ENCODE data around the gene HS3ST6. TPM values are rescaled to one million over a fixed set of nuclear protein-coding genes. Genes with fewer than 3 reads are reported as not detected.

The HS3ST6 gene
- total RNA-seq, 2 donors from 2014 or later, result not detected

DNA sequence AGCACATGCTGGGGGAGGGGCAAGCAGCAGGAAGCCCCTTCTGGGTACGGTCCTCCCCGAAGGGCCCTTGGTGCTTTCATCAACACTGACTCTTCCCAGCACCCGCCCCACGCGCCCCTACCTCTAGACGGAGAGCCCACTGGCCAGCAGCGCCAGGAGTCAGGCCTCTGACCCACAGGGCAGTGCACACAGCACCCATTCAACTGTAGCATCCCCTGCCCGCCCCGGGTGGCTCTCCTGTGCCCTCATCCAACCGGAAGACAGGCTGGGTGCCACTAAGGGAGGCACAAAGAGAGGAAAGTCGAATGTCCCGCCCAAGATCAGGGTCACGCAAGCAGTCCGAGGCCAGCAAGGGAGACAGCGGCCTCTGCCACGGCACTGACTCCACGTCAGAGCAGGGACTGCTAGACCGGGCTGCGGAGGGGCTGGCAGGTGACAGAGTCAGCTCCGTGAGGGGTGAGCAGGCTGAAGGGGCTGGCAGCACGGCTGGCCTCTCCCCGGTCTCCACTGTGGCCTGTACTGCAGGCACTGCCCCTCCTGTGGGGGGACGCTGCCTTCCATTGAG, 15.0 kb upstream of the HS3ST6 start:
- no peak for ATAC-seq (ENCODE audit: insufficient number of reproducible peaks, low FRiP score, low read depth)
- no peak for DNase-seq (ENCODE audit: low spot score)
- TF ChIP-seq, protein P1, sequence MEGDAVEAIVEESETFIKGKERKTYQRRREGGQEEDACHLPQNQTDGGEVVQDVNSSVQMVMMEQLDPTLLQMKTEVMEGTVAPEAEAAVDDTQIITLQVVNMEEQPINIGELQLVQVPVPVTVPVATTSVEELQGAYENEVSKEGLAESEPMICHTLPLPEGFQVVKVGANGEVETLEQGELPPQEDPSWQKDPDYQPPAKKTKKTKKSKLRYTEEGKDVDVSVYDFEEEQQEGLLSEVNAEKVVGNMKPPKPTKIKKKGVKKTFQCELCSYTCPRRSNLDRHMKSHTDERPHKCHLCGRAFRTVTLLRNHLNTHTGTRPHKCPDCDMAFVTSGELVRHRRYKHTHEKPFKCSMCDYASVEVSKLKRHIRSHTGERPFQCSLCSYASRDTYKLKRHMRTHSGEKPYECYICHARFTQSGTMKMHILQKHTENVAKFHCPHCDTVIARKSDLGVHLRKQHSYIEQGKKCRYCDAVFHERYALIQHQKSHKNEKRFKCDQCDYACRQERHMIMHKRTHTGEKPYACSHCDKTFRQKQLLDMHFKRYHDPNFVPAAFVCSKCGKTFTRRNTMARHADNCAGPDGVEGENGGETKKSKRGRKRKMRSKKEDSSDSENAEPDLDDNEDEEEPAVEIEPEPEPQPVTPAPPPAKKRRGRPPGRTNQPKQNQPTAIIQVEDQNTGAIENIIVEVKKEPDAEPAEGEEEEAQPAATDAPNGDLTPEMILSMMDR (IDR thresholded peaks at IDR 0.05), result no peak

DNA sequence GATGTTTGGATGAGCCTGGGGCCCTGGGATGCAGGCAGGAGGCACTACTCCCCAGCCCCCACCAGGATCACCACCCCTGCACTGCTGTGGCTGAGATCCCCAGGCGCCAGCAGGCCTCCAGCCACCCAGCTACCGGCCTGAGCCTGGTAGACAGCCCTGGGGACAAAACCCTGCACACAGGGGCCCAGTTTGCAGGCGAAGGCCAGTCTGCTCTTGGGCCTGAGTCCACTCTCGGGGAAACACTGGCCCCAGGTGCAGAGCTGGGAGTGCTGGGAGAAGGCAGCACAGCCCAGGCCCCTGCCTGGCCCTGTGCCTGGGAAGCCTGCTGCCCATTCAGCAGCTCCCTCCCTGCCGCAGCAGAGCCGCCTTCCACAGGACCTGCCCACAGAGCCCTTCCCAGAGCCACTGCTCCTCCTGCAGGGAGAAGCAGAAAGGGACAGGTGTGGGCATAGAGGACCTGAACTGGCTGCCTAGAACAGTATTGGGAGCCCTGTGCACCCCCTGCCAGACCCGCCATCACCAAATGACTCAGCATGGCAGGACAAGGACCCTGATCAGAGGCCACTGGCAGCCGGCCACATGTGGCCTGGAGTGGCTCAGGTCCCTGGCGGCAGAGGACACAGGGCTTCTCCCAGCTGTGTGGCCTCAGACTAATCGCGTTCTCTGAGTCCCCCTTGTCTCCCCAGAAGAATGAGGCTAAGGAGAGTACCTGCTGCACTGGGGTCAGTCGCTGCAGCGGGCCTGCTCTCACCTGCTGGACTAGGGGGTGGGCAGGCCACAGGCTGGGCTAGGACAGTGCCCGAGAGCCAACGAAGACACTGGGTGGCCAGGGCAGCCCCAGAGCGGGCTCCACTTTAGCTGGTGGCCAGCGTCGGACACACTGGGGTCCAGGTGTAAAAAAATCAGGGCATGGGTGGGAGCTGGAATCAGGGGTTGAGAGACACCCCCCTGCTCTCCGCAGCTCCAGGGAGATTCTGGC, 14.1 kb upstream of the HS3ST6 start:
- no peaks in the 10 kb centered on the region for H3K9me3 ChIP-seq
- H3K36me3 ChIP-seq, result peaks cover 7% of the 10 kb centered on the region
- no peak overlapping the region for H3K4me3 ChIP-seq
- H3K4me1 ChIP-seq (ENCODE audit: control insufficient read depth in 1 of 2, low read depth in 2 of 2), result peaks cover 0 to 11% of the 10 kb centered on the region in 2 donors
- TF ChIP-seq, protein P1 (IDR thresholded peaks at IDR 0.05), result no peak
- H3K27me3 ChIP-seq (replicated peaks; ENCODE audit: insufficient read depth), result no peaks in the 10 kb centered on the region
- ATAC-seq (ENCODE audit: insufficient number of reproducible peaks, low FRiP score, low read depth) (no peak), DNase-seq (ENCODE audit: low spot score) (no peak)
- H3K27ac ChIP-seq, result no peak overlapping the region

More for the DNA sequence above, 15.0 kb upstream of the HS3ST6 start:
- Histone ChIP-seq H3K36me3 (peaks cover 10% of the 10 kb centered on the region), H3K9me3 (no peaks in the 10 kb centered on the region), H3K27me3 (replicated peaks; ENCODE audit: insufficient read depth) (no peaks in the 10 kb centered on the region), H3K4me1 (ENCODE audit: control insufficient read depth in 1 of 2, low read depth in 2 of 2) (peaks cover 0 to 11% of the 10 kb centered on the region in 2 donors), H3K4me3 (no peak overlapping the region), H3K27ac (no peak overlapping the region)

DNA sequence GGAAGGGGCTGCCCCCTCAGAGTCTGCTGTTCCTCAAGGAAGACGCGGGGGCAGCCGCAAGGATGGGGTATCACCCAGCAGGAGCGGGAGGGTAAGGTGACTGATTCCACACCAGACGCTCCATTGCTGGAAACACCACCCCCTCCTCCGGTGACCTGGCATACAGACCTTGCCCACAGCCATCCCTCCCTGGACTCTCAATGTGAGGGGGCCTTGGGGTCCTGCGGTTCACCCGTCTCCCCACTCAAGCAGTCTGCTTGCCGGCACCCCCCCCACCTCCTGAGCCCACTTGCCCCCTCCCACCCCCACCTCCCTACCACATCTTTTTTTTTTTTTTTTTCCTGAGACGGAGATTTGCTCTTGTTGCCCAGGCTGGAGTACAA, 12.1 kb upstream of the HS3ST6 start:
- Histone ChIP-seq H3K36me3 (no peaks in the 10 kb centered on the region), H3K27ac (no peak overlapping the region), H3K4me3 (no peak overlapping the region), H3K4me1 (ENCODE audit: control insufficient read depth in 1 of 2, low read depth in 2 of 2) (peaks cover 0 to 11% of the 10 kb centered on the region in 2 donors), H3K27me3 (replicated peaks; ENCODE audit: insufficient read depth) (no peaks in the 10 kb centered on the region), H3K9me3 (no peaks in the 10 kb centered on the region)
- DNase-seq (ENCODE audit: low spot score) (no peak), ATAC-seq (ENCODE audit: insufficient number of reproducible peaks, low FRiP score, low read depth) (no peak)
- TF ChIP-seq, protein P1 (IDR thresholded peaks at IDR 0.05), result no peak

DNA sequence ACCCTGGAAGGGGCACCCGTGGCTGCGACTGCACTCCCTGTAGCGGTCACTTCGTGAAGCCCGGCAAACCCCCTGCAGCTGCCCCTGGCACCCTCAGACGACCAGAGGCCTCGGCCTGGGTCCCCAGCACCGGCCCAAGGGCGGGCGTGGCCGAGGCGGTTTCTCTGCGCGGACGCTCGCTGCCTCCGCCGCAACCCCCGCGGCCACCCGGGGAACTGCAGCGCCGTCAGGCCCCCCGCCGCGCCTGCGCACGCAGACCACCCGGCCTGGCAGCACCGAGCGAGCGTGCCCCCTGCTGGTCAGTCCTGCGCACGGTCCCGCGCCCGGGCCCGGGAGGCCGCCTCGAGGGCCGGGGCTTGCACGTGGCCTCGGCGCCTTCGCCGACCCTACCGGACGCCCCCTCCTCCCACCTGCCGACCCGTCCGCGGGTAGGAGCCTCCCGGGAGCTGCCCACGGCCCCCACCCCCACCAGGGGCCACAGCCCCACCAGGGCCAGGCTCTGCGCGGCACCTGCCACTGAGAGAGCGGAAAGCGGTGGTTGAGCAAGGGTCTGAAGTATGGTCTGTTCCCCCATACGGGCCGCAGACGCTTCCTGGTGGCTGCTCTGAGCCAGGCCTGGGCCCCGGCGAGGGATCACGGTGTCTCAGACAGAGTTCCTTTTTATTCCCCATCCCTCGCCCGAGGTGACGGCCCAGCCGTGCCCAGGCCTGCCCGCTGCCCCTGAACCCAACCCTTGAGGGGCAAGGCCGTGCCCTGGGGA, 11.5 kb upstream of the HS3ST6 start:
- Histone ChIP-seq H3K4me1 (ENCODE audit: control insufficient read depth in 1 of 2, low read depth in 2 of 2) (peaks cover 0 to 11% of the 10 kb centered on the region in 2 donors), H3K27ac (no peak overlapping the region), H3K27me3 (replicated peaks; ENCODE audit: insufficient read depth) (no peaks in the 10 kb centered on the region), H3K9me3 (no peaks in the 10 kb centered on the region), H3K36me3 (no peaks in the 10 kb centered on the region), H3K4me3 (peak overlapping the region; percentile 73)
- DNase-seq (ENCODE audit: low spot score) (peak; percentile 40), ATAC-seq (ENCODE audit: insufficient number of reproducible peaks, low FRiP score, low read depth) (peak; percentile 72)
- TF ChIP-seq, protein P1 (IDR thresholded peaks at IDR 0.05), result peak; percentile 98

DNA sequence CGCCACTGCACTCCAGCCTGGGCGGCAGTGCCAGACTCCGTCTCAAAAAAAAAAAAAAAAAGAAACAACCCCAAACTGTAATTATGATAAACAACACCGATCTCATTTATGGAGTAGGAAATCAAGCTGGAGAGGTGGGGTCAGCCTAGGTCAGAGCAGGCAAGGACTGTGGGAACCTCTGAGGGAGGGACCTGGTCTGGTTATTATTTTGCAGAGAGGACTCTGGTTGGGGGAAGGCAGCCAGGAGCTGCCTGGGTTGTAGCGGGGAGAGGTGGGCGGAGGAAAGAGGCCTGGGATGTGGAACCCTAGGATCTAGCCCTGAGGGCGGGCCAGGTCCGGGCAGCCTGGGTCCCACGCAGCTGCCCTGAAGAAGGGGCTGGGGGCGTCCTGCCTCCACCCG, 10.9 kb upstream of the HS3ST6 start:
- Histone ChIP-seq H3K27me3 (replicated peaks; ENCODE audit: insufficient read depth) (no peaks in the 10 kb centered on the region), H3K9me3 (no peaks in the 10 kb centered on the region), H3K4me3 (peak overlapping the region; percentile 73), H3K27ac (no peak overlapping the region), H3K36me3 (no peaks in the 10 kb centered on the region), H3K4me1 (ENCODE audit: control insufficient read depth in 1 of 2, low read depth in 2 of 2) (peaks cover 0 to 11% of the 10 kb centered on the region in 2 donors)
- TF ChIP-seq, protein P1 (IDR thresholded peaks at IDR 0.05), result no peak
- no peak for DNase-seq (ENCODE audit: low spot score)
- ATAC-seq (ENCODE audit: insufficient number of reproducible peaks, low FRiP score, low read depth), result no peak
